Measurements from ENCODE around the gene ZNF431. TPM values are rescaled to one million over a fixed set of nuclear protein-coding genes. Genes with fewer than 3 reads are reported as not detected.
A peak's percentile ranks its signal among the peaks of the same experiment; 100 is the strongest.
"Not testable (repeated sequence)": the region's sequence is repeated elsewhere in the genome, so short reads cannot be mapped to it uniquely, and the experiment has no call there.

Gene ZNF431
- total and polyA plus RNA-seq, 3 donors from 2014 or later, result 12.8 to 50.0 (median 49.4) TPM

DNA sequence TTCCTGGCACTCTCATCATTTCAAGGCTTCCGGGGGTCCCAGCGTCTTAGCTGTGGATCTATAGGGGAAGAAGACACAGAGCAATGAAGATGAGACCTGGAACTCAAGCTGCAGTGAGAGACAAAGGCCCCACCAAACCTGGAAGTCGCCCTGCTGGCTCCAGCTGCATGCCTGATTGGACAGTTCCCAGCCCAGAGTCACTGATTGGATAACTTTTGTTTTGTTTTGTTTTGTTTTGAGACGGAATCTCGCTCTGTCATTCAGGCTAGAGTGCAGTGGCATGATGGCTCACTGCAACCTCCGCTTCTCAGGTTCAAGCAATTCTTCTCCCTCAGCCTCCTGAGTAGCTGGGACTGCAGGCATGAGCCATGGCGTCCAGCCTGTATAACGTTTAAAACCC, 6.4 kb upstream of the ZNF431 start:
- TF ChIP-seq, protein P1, sequence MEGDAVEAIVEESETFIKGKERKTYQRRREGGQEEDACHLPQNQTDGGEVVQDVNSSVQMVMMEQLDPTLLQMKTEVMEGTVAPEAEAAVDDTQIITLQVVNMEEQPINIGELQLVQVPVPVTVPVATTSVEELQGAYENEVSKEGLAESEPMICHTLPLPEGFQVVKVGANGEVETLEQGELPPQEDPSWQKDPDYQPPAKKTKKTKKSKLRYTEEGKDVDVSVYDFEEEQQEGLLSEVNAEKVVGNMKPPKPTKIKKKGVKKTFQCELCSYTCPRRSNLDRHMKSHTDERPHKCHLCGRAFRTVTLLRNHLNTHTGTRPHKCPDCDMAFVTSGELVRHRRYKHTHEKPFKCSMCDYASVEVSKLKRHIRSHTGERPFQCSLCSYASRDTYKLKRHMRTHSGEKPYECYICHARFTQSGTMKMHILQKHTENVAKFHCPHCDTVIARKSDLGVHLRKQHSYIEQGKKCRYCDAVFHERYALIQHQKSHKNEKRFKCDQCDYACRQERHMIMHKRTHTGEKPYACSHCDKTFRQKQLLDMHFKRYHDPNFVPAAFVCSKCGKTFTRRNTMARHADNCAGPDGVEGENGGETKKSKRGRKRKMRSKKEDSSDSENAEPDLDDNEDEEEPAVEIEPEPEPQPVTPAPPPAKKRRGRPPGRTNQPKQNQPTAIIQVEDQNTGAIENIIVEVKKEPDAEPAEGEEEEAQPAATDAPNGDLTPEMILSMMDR (IDR thresholded peaks at IDR 0.05), result no peak
- no peak for TF ChIP-seq POLR2A (IDR thresholded peaks at IDR 0.05)
- H3K9me3 ChIP-seq, result no peaks in the 10 kb centered on the region
- H3K36me3 ChIP-seq (ENCODE audit: low read depth, missing control alignments), result no peaks in the 10 kb centered on the region
- no peak overlapping the region for H3K27ac ChIP-seq
- 83 to 88% methylated on average over 8 of the region's 8 CpGs for WGBS, 2 donors
- no peak for DNase-seq
- intact Hi-C loops (cut with DNase I; ENCODE audit: low total_unique reads), result no loop called here
- no peak overlapping the region for H3K4me3 ChIP-seq
- no peaks in the 10 kb centered on the region for H3K27me3 ChIP-seq
- no peaks in the 10 kb centered on the region for H3K4me1 ChIP-seq

DNA sequence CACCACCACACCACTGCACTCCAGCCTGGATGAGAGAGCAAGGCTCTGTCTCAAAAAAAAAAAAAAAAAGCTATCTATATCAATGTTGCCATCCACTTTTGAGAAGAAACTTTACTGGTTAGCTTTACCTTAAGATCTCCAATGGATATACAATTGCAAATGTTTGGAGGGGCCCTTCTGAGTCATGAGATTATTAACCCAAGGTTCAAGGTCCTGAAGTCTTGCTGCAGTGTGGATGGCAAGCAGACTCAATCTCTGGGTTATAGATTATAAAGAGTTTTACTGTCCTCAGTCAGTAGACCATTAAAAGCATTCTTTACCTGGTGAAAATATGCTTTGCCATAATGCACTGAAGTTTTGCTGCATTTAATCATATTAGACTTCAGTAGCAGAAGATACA, 3.7 kb upstream of the ZNF431 start:
- H3K27ac ChIP-seq, result no peak overlapping the region
- no peak overlapping the region for H3K4me3 ChIP-seq
- no peaks in the 10 kb centered on the region for H3K9me3 ChIP-seq
- TF ChIP-seq, protein P1 (IDR thresholded peaks at IDR 0.05), result no peak
- no peak for TF ChIP-seq POLR2A (IDR thresholded peaks at IDR 0.05)
- H3K36me3 ChIP-seq (ENCODE audit: low read depth, missing control alignments), result no peaks in the 10 kb centered on the region
- DNase-seq, result no peak
- no peaks in the 10 kb centered on the region for H3K27me3 ChIP-seq
- intact Hi-C loops (cut with DNase I; ENCODE audit: low total_unique reads), result no loop called here
- no peaks in the 10 kb centered on the region for H3K4me1 ChIP-seq

DNA sequence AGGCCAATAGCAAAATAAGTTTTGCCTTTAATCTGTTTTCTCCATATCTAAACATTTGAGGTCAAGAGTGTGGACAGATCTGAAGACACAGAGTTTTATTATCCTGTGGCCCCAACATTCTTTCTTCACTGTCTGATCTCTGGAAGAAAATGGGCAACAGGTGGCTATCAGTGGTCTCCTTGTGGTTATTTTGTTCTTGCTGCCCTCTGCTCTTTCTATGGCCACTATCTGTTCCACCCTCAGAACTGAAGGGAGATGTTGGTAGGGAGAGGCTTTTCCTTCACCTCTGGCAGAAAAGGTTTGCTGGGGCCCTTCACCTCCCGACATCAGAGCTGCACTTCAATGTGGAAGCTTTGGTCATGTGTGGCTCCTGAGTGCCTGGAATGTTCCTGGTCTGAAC, 834 bp upstream of the ZNF431 start:
- H3K4me1 ChIP-seq; H3K27ac ChIP-seq; H3K4me3 ChIP-seq; DNase-seq; H3K36me3 ChIP-seq (ENCODE audit: low read depth, missing control alignments); H3K27me3 ChIP-seq; H3K9me3 ChIP-seq; intact Hi-C loops (cut with DNase I; ENCODE audit: low total_unique reads): not testable (repeated sequence)
- 33 to 50% methylated on average over 1 of the region's 1 CpG for WGBS, 2 donors

DNA sequence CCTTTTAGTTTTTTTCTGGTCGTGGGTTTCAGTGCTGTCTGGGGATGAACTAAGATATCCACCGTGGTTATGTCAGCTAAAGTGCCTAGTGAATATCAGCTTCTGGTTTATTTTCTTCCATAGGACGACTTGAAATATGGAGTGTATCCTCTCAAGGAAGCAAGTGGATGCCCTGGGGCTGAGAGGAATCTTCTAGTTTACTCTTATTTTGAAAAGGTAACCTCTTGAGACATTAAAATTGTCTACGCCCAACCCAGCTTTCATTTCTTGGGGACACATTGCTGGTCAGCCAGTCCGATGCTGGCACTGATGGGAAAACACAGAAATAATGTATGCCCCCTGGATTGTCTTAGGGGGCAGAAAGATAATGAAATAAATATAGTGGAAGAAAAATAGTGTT, 1.6 kb downstream of the ZNF431 start:
- H3K4me1 ChIP-seq, result no peaks in the 10 kb centered on the region
- peak overlapping the region; percentile 84 to 87 for H3K27ac ChIP-seq
- no peaks in the 10 kb centered on the region for H3K36me3 ChIP-seq (ENCODE audit: low read depth, missing control alignments)
- TF ChIP-seq, protein P1 (IDR thresholded peaks at IDR 0.05), result no peak
- no peak for TF ChIP-seq POLR2A (IDR thresholded peaks at IDR 0.05)
- H3K4me3 ChIP-seq, result peak overlapping the region in 1 of 2 donors; percentile 84
- no peaks in the 10 kb centered on the region for H3K27me3 ChIP-seq
- H3K9me3 ChIP-seq, result no peaks in the 10 kb centered on the region
- WGBS, 2 donors, result 59 to 69% methylated on average over 5 of the region's 5 CpGs
- DNase-seq, result no peak
- intact Hi-C loops (cut with DNase I; ENCODE audit: low total_unique reads), result no loop called here

DNA sequence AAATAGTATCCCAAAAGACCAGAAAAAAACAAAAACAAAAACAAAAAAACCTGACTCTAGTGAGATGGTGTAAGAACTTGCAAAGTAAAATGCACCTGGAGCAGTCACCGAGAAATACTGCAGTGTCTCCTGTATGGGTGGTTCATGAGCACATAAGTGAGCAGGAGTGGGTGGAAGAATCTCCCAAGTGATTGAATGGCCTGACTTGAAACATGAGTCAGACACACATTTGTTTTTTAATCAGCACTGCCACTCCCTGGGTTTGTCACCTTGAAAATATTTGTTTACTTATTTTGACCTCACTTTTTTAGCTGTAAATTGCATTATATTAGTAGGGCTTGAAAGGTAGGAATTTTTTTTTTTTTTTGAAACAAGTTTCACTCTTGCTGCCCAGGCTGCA, 2.0 kb downstream of the ZNF431 start:
- no peak for DNase-seq
- no peaks in the 10 kb centered on the region for H3K4me1 ChIP-seq

More for the DNA sequence above, 2.0 kb downstream of the ZNF431 start:
- H3K4me3 ChIP-seq, result no peak overlapping the region
- intact Hi-C loops (cut with DNase I; ENCODE audit: low total_unique reads), result no loop called here
- 59 to 78% methylated on average over 1 of the region's 1 CpG for whole genome bisulfite sequencing, 2 donors
- H3K27ac ChIP-seq, result no peak overlapping the region
- H3K27me3 ChIP-seq, result no peaks in the 10 kb centered on the region
- H3K9me3 ChIP-seq, result no peaks in the 10 kb centered on the region
- no peaks in the 10 kb centered on the region for H3K36me3 ChIP-seq (ENCODE audit: low read depth, missing control alignments)
- TF ChIP-seq, protein P1 (IDR thresholded peaks at IDR 0.05), result no peak
- no peak for TF ChIP-seq POLR2A (IDR thresholded peaks at IDR 0.05)
